Esophagus squamous epithelium (tissue), 5 donors: ENCODE measurements around the gene GPATCH2L. TPM values are rescaled to one million over a fixed set of nuclear protein-coding genes. Genes with fewer than 3 reads are reported as not detected.

Experiments used
- DNase-seq: peaks from one replicate; lab custom pipeline; 2025; lab: John Stamatoyannopoulos, UW
- H3K27ac ChIP-seq, 4 donors: fragments of 200-600 bp; sonication (generic); one replicate each; pipeline ENCODE4 v1.5.1; 2016 to 2019; ENCODE audit warnings: mild to moderate bottlenecking in 1 of 4
- H3K27me3 ChIP-seq, 4 donors: fragments of 200-600 bp; sonication (generic); 1 replicate in 3 of 4; 2 replicates in 1 of 4; pipeline versions ENCODE4 v1.5.1 to v1.6.0; 2017 to 2021; ENCODE audit warnings: antibody characterized with exemption in 1 of 4
- H3K36me3 ChIP-seq, 3 donors: fragments of 200-600 bp; sonication (generic); one replicate each; pipeline ENCODE4 v1.5.1; 2016 to 2019
- H3K4me1 ChIP-seq, 3 donors: fragments of 200-600 bp; sonication (generic); one replicate each; pipeline ENCODE4 v1.5.1; 2017 to 2019
- H3K4me3 ChIP-seq, 4 donors: fragments of 200-600 bp; sonication (generic); 1 replicate in 3 of 4; 2 replicates in 1 of 4; pipeline ENCODE4 v1.5.1; 2016 to 2019; ENCODE audit warnings: mild to moderate bottlenecking in 2 of 4, moderate library complexity in 1 of 4
- H3K9me3 ChIP-seq, 3 donors: fragments of 200-600 bp; sonication (generic); one replicate each; pipeline ENCODE4 v1.5.1; 2016 to 2019
- POLR2A ChIP-seq, 4 donors: fragments of 450-650 bp; IDR thresholded peaks; one replicate each; pipeline ENCODE4 v1.6.1; 2017; ENCODE audit warnings: antibody characterized with exemption in 4 of 4, mild to moderate bottlenecking in 4 of 4, moderate library complexity in 3 of 4
- WGBS, 2 donors: methylation state at CpG; one replicate each; pipeline ENCODE4 v1.1.5; 2018; 5-methylcytosine and 5-hydroxymethylcytosine counted together
- intact Hi-C: fragments of 100-400 bp; cut with DNase I; formaldehyde crosslinking; loops from one replicate; pipeline ENCODE4 v1.15.0; 2022
- total RNA-seq, 4 donors: library from RNA; depleted of rRNA; stranded (reverse); fragments of >200 nt; gene quantifications; one replicate each; pipeline ENCODE4 v1.1.0, GENCODE V29; 2016
- TF ChIP-seq, protein P1 (sequence below), 6 experiments: fragments of 450-650 bp in 4 of 6; fragments of 200-600 bp in 2 of 6; sonication (generic) in 2 of 6; IDR thresholded peaks; one replicate each; pipeline ENCODE4 v1.5.1; 2016 to 2019; ENCODE audit warnings: antibody characterized with exemption in 6 of 6, mild to moderate bottlenecking in 4 of 6, moderate library complexity in 4 of 6
- donor health status: DM: yes; HTN: yes; CAD: no.

Gene GPATCH2L
- total RNA-seq, 4 donors from 2014 or later = 20.1 to 40.8 (median 34.4) TPM

DNA sequence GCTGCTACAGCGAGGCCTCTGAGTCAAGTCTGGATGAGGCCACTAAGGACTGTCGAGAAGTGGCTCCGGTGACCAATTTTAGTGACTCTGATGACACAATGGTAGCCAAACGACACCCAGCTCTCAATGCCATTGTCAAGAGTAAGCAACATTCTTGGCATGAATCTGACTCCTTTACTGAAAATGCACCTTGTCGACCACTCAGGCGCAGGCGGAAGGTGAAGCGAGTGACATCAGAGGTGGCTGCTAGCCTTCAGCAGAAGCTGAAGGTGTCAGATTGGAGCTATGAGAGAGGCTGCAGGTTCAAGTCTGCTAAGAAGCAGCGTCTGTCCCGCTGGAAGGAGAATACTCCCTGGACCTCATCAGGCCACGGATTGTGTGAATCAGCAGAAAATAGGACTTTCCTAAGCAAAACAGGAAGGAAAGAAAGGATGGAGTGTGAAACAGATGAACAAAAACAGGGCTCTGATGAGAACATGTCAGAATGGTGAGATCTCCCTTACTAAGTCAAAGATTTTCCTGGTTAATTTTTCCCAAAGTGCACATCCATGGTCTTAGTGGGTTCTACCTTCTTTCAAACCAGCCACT is 2.9 kb downstream of the GPATCH2L start:
- H3K27me3 ChIP-seq = peaks cover 0 to 4% (median 0%) of the 10 kb centered on the region in 4 donors
- WGBS, 2 donors = 90 to 96% methylated on average over 9 of the region's 11 CpGs
- peaks cover 0 to 41% (median 3%) of the 10 kb centered on the region in 3 donors for H3K36me3 ChIP-seq
- intact Hi-C loops = no loop called here
- no peak overlapping the region for H3K27ac ChIP-seq
- no peak overlapping the region for H3K4me3 ChIP-seq
- H3K4me1 ChIP-seq = peaks cover 10 to 62% (median 39%) of the 10 kb centered on the region in 3 donors
- no peaks in the 10 kb centered on the region for H3K9me3 ChIP-seq
- DNase-seq = no peak
- TF ChIP-seq, protein P1, sequence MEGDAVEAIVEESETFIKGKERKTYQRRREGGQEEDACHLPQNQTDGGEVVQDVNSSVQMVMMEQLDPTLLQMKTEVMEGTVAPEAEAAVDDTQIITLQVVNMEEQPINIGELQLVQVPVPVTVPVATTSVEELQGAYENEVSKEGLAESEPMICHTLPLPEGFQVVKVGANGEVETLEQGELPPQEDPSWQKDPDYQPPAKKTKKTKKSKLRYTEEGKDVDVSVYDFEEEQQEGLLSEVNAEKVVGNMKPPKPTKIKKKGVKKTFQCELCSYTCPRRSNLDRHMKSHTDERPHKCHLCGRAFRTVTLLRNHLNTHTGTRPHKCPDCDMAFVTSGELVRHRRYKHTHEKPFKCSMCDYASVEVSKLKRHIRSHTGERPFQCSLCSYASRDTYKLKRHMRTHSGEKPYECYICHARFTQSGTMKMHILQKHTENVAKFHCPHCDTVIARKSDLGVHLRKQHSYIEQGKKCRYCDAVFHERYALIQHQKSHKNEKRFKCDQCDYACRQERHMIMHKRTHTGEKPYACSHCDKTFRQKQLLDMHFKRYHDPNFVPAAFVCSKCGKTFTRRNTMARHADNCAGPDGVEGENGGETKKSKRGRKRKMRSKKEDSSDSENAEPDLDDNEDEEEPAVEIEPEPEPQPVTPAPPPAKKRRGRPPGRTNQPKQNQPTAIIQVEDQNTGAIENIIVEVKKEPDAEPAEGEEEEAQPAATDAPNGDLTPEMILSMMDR (IDR thresholded peaks at IDR 0.05) = no peak
- TF ChIP-seq POLR2A (IDR thresholded peaks at IDR 0.05) = no peak

DNA sequence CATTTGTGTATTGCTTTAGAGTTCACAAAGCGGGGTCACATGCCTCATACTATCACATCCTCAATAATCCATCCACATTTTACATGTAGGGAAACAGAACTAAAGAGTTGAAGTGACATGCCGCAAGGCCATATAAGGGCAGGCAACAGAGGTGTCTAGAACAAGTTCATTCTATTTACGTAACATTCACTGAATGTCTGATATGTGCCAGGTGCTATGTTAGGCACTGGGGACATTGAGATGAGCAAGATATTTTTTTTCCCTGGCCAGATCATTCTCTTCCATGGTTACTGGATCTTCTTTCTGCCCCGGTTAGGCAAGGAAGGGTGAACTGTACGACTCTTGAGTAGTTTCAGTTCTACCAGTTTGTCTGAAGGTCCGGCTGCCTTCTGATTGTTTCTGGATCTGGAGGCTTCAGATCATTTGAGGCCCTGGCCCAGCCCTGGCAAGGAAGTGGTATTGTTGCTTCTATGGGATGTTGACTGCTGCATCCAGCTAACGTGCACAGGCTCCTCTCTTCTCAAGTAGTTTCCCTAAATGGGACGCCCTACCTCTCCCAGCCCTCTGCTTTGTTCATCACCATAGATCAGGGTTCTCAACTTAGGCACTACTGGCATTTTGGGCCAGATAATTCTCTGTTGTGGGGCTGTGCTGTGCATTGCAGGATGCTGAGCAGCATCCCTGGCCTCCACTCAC is 12.1 kb downstream of the GPATCH2L start:
- Histone ChIP-seq H3K27ac (no peak overlapping the region), H3K9me3 (no peaks in the 10 kb centered on the region), H3K27me3 (no peaks in the 10 kb centered on the region), H3K36me3 (peaks cover 0 to 55% (median 0%) of the 10 kb centered on the region in 3 donors), H3K4me1 (no peaks in the 10 kb centered on the region), H3K4me3 (no peak overlapping the region)
- no peak for DNase-seq
- intact Hi-C loops = no loop called here
- TF ChIP-seq, protein P1 (IDR thresholded peaks at IDR 0.05) = no peak
- TF ChIP-seq POLR2A (IDR thresholded peaks at IDR 0.05) = no peak
- 79 to 81% methylated on average over 7 of the region's 8 CpGs for WGBS, 2 donors

DNA sequence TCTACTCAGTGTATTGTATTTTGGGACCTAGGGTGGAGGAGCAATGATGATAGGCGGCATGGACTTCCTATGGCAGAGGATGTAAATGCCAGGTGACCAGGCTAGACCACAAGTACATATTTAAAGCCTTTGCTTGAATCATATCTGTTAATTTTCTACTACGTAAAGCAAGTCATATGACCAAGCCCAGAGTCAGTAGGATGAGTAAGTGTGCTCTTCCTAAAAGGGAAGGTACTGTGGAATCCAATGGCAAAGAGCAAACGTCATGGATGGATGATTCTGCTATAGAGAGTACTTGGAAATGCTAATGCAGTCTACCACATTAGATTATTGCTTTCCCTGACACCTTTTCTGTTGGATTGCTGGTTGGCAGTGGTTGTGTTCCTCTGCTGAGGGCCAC is 16.8 kb downstream of the GPATCH2L start:
- intact Hi-C loops = no loop called here
- no peaks in the 10 kb centered on the region for H3K9me3 ChIP-seq
- WGBS, 2 donors = 70 to 80% methylated on average over 3 of the region's 3 CpGs
- no peak for DNase-seq
- TF ChIP-seq, protein P1 (IDR thresholded peaks at IDR 0.05) = no peak
- TF ChIP-seq POLR2A (IDR thresholded peaks at IDR 0.05) = no peak
- peaks cover 0 to 10% (median 0%) of the 10 kb centered on the region in 3 donors for H3K4me1 ChIP-seq
- no peaks in the 10 kb centered on the region for H3K27me3 ChIP-seq
- H3K36me3 ChIP-seq = peaks cover 0 to 73% (median 0%) of the 10 kb centered on the region in 3 donors
- no peak overlapping the region for H3K4me3 ChIP-seq
- H3K27ac ChIP-seq = no peak overlapping the region

DNA sequence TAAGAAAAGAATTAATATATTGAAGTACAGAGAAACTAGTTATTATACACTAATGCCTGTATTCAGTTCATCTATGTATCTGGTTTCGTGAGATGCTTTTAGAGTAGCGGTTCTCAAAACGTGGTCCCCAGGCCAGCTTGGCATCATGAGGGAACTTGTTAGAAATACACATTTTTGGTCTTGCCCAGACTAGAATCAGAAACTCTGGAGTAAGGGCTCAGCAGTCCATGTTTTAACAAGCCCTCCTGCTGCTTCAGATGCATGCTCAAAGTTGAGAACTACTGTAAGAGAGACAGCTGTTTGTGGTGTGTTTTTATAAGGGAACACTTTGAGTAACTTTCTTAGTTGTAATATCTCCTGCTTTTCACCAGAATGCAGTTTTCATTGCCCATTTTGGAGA is 18.1 kb downstream of the GPATCH2L start:
- no peak for DNase-seq
- H3K4me3 ChIP-seq = no peak overlapping the region
- 31 to 60% methylated on average over 3 of the region's 3 CpGs for WGBS, 2 donors
- intact Hi-C loops = no loop called here
- no peak overlapping the region for H3K27ac ChIP-seq
- H3K4me1 ChIP-seq = peaks cover 0 to 10% (median 0%) of the 10 kb centered on the region in 3 donors
- no peak for TF ChIP-seq POLR2A (IDR thresholded peaks at IDR 0.05)
- TF ChIP-seq, protein P1 (IDR thresholded peaks at IDR 0.05) = no peak
- no peaks in the 10 kb centered on the region for H3K9me3 ChIP-seq
- no peaks in the 10 kb centered on the region for H3K27me3 ChIP-seq
- H3K36me3 ChIP-seq = peaks cover 0 to 85% (median 0%) of the 10 kb centered on the region in 3 donors

DNA sequence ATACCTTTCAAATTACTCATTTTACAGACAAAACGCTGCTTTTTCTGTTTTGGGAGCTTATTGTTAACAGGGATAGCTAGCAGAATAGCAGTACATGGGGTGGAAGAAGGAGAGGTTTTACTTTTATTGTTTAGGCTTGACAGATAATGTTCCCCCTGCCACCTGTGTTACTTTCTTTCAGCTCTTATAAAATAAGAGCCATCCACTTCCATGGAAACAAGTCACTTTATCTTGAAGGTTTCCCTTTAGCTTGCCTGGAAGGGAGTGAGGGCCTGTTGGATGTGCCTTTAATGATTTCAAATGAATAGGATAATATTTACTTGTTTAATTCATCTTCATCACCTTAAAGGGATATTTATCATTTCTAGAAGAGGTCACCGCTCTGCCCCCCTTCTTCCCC is 23.3 kb downstream of the GPATCH2L start:
- no peak for DNase-seq
- H3K27ac ChIP-seq = no peak overlapping the region
- H3K36me3 ChIP-seq = peaks cover 0 to 97% (median 3%) of the 10 kb centered on the region in 3 donors
- H3K4me3 ChIP-seq = no peak overlapping the region
- no peak for TF ChIP-seq POLR2A (IDR thresholded peaks at IDR 0.05)
- TF ChIP-seq, protein P1 (IDR thresholded peaks at IDR 0.05) = no peak
- H3K4me1 ChIP-seq = peaks cover 0 to 4% (median 0%) of the 10 kb centered on the region in 3 donors
- WGBS, 2 donors = 91 to 93% methylated on average over 2 of the region's 2 CpGs
- no peaks in the 10 kb centered on the region for H3K27me3 ChIP-seq
- intact Hi-C loops = no loop called here
- no peaks in the 10 kb centered on the region for H3K9me3 ChIP-seq
